ENCODE measurements around the gene KIF18A.
"Not testable (repeated sequence)": the region's sequence is repeated elsewhere in the genome, so short reads cannot be mapped to it uniquely, and the experiment has no call there.

KIF18A gene

GRCh38 chr11:28105869-28106268, 2.1 kb downstream of the KIF18A start:
- no peak for DNase-seq

- DNase-seq: no peak
Measured at GRCh38 chr11:28104984-28105383, 3.0 kb downstream of the KIF18A start.

GRCh38 chr11:28104425-28104824, 3.5 kb downstream of the KIF18A start:
- no peak for DNase-seq

GRCh38 chr11:28102300-28102699, 5.7 kb downstream of the KIF18A start:
- DNase-seq: not testable (repeated sequence)

GRCh38 chr11:28100665-28101064, 7.3 kb downstream of the KIF18A start:
- DNase-seq: no peak

GRCh38 chr11:28099715-28100114, 8.2 kb downstream of the KIF18A start:
- DNase-seq: no peak

- no peak for DNase-seq
Measured at GRCh38 chr11:28098257-28098656, 9.7 kb downstream of the KIF18A start.

GRCh38 chr11:28092786-28093185, 15.2 kb downstream of the KIF18A start:
- DNase-seq: no peak

- no peak for DNase-seq
Measured at GRCh38 chr11:28090052-28090749, 17.8 kb downstream of the KIF18A start.

- DNase-seq: no peak
Measured at GRCh38 chr11:28089378-28089777, 18.6 kb downstream of the KIF18A start.

- not testable (repeated sequence) for DNase-seq
Measured at GRCh38 chr11:28087693-28088092, 20.3 kb downstream of the KIF18A start.

GRCh38 chr11:28087192-28087591, 20.8 kb downstream of the KIF18A start:
- not testable (repeated sequence) for DNase-seq

GRCh38 chr11:28086569-28086968, 21.4 kb downstream of the KIF18A start:
- no peak for DNase-seq

- no peak for DNase-seq
Measured at GRCh38 chr11:28083118-28083517, 24.8 kb downstream of the KIF18A start.

GRCh38 chr11:28077521-28077920, 30.4 kb downstream of the KIF18A start:
- no peak for DNase-seq

GRCh38 chr11:28072321-28072720, 35.6 kb downstream of the KIF18A start:
- DNase-seq: no peak

- DNase-seq: no peak
Measured at GRCh38 chr11:28071305-28071704, 36.7 kb downstream of the KIF18A start.

- DNase-seq: no peak
Measured at GRCh38 chr11:28058333-28058732, 49.6 kb downstream of the KIF18A start.

GRCh38 chr11:28054821-28055220, 53.1 kb downstream of the KIF18A start:
- no peak for DNase-seq

- DNase-seq: no peak
Measured at GRCh38 chr11:28049338-28050216, 58.4 kb downstream of the KIF18A start.

- DNase-seq: no peak
Measured at GRCh38 chr11:28048812-28049211, 59.1 kb downstream of the KIF18A start.

GRCh38 chr11:28043930-28044709, 63.8 kb downstream of the KIF18A start:
- no peak for DNase-seq

GRCh38 chr11:28040384-28040783, 67.6 kb downstream of the KIF18A start:
- no peak for DNase-seq
